ENCODE results near the gene INTS15. TPM values are rescaled to one million over a fixed set of nuclear protein-coding genes. Genes with fewer than 3 reads are reported as not detected.

Gene INTS15
- polyA plus RNA-seq, 1 donor (not counting 4 experiments of a cell fraction or from before 2014, with no cell fraction given): 11.9 TPM

DNA sequence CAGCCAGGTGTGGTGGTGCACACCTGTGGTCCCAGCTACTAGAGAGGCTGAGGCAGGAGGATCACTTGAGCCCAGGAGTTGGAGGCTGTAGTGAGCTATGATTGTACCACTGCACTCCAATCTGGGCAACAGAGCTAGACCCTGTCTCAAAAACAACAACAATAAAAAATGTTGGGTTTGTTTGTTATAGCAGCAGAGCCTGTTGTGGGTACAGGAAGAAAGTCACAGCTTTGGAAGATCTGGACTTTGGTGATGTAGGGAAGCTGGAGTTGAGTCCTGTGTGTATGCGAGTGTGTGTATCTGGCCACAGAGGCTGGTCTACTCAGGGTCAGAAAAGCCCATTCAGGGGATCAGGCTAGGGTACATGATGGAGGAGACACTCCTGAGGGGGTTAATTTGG lies 42.4 kb upstream of the INTS15 start:
- no peak overlapping the region for H3K4me2 ChIP-seq (ENCODE audit: control insufficient read depth, extremely low read depth, insufficient read depth, low read depth, low read length)
- DNase-seq (ENCODE audit: low read depth, low spot score) (no peak), FAIRE-seq (no peak)
- H3K9me3 ChIP-seq (ENCODE audit: control insufficient read depth, low read depth, low read length): no peaks in the 10 kb centered on the region
- dilution Hi-C loops (cut with MboI; ENCODE audit: extremely low pct_ligation_motif_present, low sequenced_read_pairs): no loop called here
- no peak overlapping the region for H3K9ac ChIP-seq (ENCODE audit: control insufficient read depth, extremely low read depth, insufficient read depth, low read length)
- no peaks in the 10 kb centered on the region for H3K36me3 ChIP-seq (ENCODE audit: control insufficient read depth in 2 of 2, extremely low read depth in 1 of 2, insufficient read depth in 2 of 2, low read length in 2 of 2)
- no peak overlapping the region for H3K27ac ChIP-seq (ENCODE audit: control insufficient read depth, insufficient read depth, low read length)
- H2AFZ ChIP-seq (ENCODE audit: control insufficient read depth, low read length): no peak overlapping the region
- H4K20me1 ChIP-seq (ENCODE audit: control insufficient read depth, extremely low read depth, insufficient read depth, low read length): no peaks in the 10 kb centered on the region
- TF ChIP-seq EZH2 (IDR thresholded peaks at IDR 0.05; ENCODE audit: low read length): no peak
- TF ChIP-seq, protein P1, sequence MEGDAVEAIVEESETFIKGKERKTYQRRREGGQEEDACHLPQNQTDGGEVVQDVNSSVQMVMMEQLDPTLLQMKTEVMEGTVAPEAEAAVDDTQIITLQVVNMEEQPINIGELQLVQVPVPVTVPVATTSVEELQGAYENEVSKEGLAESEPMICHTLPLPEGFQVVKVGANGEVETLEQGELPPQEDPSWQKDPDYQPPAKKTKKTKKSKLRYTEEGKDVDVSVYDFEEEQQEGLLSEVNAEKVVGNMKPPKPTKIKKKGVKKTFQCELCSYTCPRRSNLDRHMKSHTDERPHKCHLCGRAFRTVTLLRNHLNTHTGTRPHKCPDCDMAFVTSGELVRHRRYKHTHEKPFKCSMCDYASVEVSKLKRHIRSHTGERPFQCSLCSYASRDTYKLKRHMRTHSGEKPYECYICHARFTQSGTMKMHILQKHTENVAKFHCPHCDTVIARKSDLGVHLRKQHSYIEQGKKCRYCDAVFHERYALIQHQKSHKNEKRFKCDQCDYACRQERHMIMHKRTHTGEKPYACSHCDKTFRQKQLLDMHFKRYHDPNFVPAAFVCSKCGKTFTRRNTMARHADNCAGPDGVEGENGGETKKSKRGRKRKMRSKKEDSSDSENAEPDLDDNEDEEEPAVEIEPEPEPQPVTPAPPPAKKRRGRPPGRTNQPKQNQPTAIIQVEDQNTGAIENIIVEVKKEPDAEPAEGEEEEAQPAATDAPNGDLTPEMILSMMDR (optimal IDR thresholded peaks at IDR 0.05 in 1 of 3, IDR thresholded peaks at IDR 0.05 in 1 of 3, conservative IDR thresholded peaks at IDR 0.05 in 1 of 3; ENCODE audit: extremely low read depth in 1 of 3, insufficient read depth in 2 of 3, low read length in 3 of 3): no peak
- H3K79me2 ChIP-seq (ENCODE audit: control insufficient read depth, insufficient read depth, low read length): no peaks in the 10 kb centered on the region
- no peak overlapping the region for H3K4me3 ChIP-seq (ENCODE audit: control insufficient read depth in 2 of 3, extremely low read depth in 1 of 3, insufficient read depth in 2 of 3, low read depth in 1 of 3, low read length in 3 of 3)
- no peaks in the 10 kb centered on the region for H3K4me1 ChIP-seq (ENCODE audit: control insufficient read depth, extremely low read depth, insufficient read depth, low read length)
- H3K9me1 ChIP-seq (ENCODE audit: control insufficient read depth, extremely low read depth, insufficient read depth, low read length): no peaks in the 10 kb centered on the region
- H3K27me3 ChIP-seq (ENCODE audit: control insufficient read depth, extremely low read depth, insufficient read depth, low read length): no peaks in the 10 kb centered on the region

DNA sequence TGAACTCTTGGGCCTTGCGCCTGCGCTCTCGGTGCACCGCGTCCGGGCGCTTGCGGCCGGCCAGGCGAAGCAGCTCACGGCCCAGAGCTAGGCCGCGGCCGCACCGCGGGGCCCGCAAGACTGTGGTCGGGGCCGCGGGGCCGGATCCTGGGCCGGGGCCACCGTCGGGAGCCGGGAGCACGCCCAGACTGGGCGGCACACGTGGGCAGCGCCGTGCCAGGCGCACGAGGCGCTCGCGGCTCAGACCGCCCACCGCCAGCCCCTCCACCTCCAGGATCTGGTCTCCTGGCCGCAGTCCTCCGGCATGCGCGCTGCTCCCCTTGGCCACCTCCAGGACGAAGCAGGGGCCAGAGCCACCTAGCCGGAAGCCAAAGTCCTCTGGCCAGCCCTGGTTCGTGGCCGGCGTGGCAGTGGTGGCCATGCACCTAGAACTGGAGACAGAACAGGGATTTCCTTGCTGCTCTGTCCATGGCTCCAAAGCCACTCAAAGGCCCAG lies 38.8 kb upstream of the INTS15 start, which contains the start of gene GRID2IP:
GRID2IP (minus strand) TSS at position 446 of the 496 bp plus-strand sequence; CDS start at position 421, 25 bp downstream.
- Histone ChIP-seq H3K4me2 (ENCODE audit: control insufficient read depth, extremely low read depth, insufficient read depth, low read depth, low read length) (no peak within 1 kb of the TSS), H3K4me3 (ENCODE audit: control insufficient read depth in 2 of 3, extremely low read depth in 1 of 3, insufficient read depth in 2 of 3, low read depth in 1 of 3, low read length in 3 of 3) (no peak within 1 kb of the TSS), H3K36me3 (ENCODE audit: control insufficient read depth in 2 of 2, extremely low read depth in 1 of 2, insufficient read depth in 2 of 2, low read length in 2 of 2) (no peaks in the 10 kb centered on the region), H3K9ac (ENCODE audit: control insufficient read depth, extremely low read depth, insufficient read depth, low read length) (no peak within 1 kb of the TSS), H3K4me1 (ENCODE audit: control insufficient read depth, extremely low read depth, insufficient read depth, low read length) (no peaks in the 10 kb centered on the region), H3K79me2 (ENCODE audit: control insufficient read depth, insufficient read depth, low read length) (no peaks in the 10 kb centered on the region), H3K27ac (ENCODE audit: control insufficient read depth, insufficient read depth, low read length) (no peak within 1 kb of the TSS), H3K27me3 (ENCODE audit: control insufficient read depth, extremely low read depth, insufficient read depth, low read length) (no peaks in the 10 kb centered on the region), H3K9me3 (ENCODE audit: control insufficient read depth, low read depth, low read length) (no peaks in the 10 kb centered on the region), H2AFZ (ENCODE audit: control insufficient read depth, low read length) (no peak within 1 kb of the TSS), H4K20me1 (ENCODE audit: control insufficient read depth, extremely low read depth, insufficient read depth, low read length) (no peaks in the 10 kb centered on the region), H3K9me1 (ENCODE audit: control insufficient read depth, extremely low read depth, insufficient read depth, low read length) (no peaks in the 10 kb centered on the region)
- no peak for DNase-seq (ENCODE audit: low read depth, low spot score)
- no peak for FAIRE-seq
- TF ChIP-seq, protein P1 (optimal IDR thresholded peaks at IDR 0.05 in 1 of 3, IDR thresholded peaks at IDR 0.05 in 1 of 3, conservative IDR thresholded peaks at IDR 0.05 in 1 of 3; ENCODE audit: extremely low read depth in 1 of 3, insufficient read depth in 2 of 3, low read length in 3 of 3): no peak
- TF ChIP-seq EZH2 (IDR thresholded peaks at IDR 0.05; ENCODE audit: low read length): no peak
- dilution Hi-C loops (cut with MboI; ENCODE audit: extremely low pct_ligation_motif_present, low sequenced_read_pairs): no loop called here
